ENCODE measurements around the gene OR2S2.

- TF ChIP-seq, protein P1, sequence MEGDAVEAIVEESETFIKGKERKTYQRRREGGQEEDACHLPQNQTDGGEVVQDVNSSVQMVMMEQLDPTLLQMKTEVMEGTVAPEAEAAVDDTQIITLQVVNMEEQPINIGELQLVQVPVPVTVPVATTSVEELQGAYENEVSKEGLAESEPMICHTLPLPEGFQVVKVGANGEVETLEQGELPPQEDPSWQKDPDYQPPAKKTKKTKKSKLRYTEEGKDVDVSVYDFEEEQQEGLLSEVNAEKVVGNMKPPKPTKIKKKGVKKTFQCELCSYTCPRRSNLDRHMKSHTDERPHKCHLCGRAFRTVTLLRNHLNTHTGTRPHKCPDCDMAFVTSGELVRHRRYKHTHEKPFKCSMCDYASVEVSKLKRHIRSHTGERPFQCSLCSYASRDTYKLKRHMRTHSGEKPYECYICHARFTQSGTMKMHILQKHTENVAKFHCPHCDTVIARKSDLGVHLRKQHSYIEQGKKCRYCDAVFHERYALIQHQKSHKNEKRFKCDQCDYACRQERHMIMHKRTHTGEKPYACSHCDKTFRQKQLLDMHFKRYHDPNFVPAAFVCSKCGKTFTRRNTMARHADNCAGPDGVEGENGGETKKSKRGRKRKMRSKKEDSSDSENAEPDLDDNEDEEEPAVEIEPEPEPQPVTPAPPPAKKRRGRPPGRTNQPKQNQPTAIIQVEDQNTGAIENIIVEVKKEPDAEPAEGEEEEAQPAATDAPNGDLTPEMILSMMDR (IDR thresholded peaks at IDR 0.05): no peak
- TF ChIP-seq EZH2 (IDR thresholded peaks at IDR 0.05): no peak
- no peak for TF ChIP-seq EZH2phosphoT487 (IDR thresholded peaks at IDR 0.05)
These were observed 29.1 kb downstream of the OR2S2 start for GRCh38 chr9:35928591-35929452.
